Uterus (tissue), 4 donors: Measurements from ENCODE around the gene RGPD4. TPM values are rescaled to one million over a fixed set of nuclear protein-coding genes. Genes with fewer than 3 reads are reported as not detected.
"Not testable (repeated sequence)": the region's sequence is repeated elsewhere in the genome, so short reads cannot be mapped to it uniquely, and the experiment has no call there.

Source experiments
- DNase-seq, 2 donors: peaks; one replicate each; pipeline ENCODE4 v3.0.0-alpha.2; 2019 to 2020
- H3K27ac ChIP-seq, 2 donors: fragments of 200-600 bp; sonication (generic); 1 replicate in 1 of 2; 2 replicates in 1 of 2; pipeline ENCODE4 v1.5.1; 2016 to 2018
- H3K27me3 ChIP-seq, 2 donors: fragments of 200-600 bp; sonication (generic); one replicate each; pipeline ENCODE4 v1.5.1; 2018 to 2019; ENCODE audit warnings: control low read depth in 1 of 2
- H3K36me3 ChIP-seq, 2 donors: fragments of 200-600 bp; sonication (generic); one replicate each; pipeline ENCODE4 v1.5.1; 2019; ENCODE audit warnings: control low read depth in 1 of 2
- H3K4me1 ChIP-seq, 2 donors: fragments of 200-600 bp; sonication (generic); one replicate each; pipeline ENCODE4 v1.5.1; 2018 to 2019; ENCODE audit warnings: control low read depth in 1 of 2
- H3K4me3 ChIP-seq, 2 donors: fragments of 200-600 bp; sonication (generic); 1 replicate in 1 of 2; 2 replicates in 1 of 2; pipeline ENCODE4 v1.5.1; 2018 to 2019; ENCODE audit warnings: mild to moderate bottlenecking in 1 of 2
- H3K9me3 ChIP-seq, 2 donors: fragments of 200-600 bp; sonication (generic); one replicate each; pipeline ENCODE4 v1.5.1; 2019; ENCODE audit warnings: control low read depth in 1 of 2
- CTCF ChIP-seq, 4 experiments: fragments of 200-600 bp in 2 of 4; fragments of 450-650 bp in 2 of 4; sonication (generic) in 2 of 4; IDR thresholded peaks; one replicate each; pipeline ENCODE4 v1.5.1; 2016 to 2019; ENCODE audit warnings: antibody characterized with exemption in 4 of 4, mild to moderate bottlenecking in 2 of 4, moderate library complexity in 1 of 4
- POLR2A ChIP-seq, 2 donors: fragments of 450-650 bp; IDR thresholded peaks; one replicate each; pipeline ENCODE4 v1.6.1; 2016; ENCODE audit warnings: antibody characterized with exemption in 2 of 2, mild to moderate bottlenecking in 1 of 2, moderate library complexity in 1 of 2
- intact Hi-C: fragments of 100-400 bp; cut with DNase I; formaldehyde crosslinking; loops from one replicate; pipeline ENCODE4 v1.15.1; 2023; ENCODE audit warnings: low total_unique reads
- total RNA-seq, 4 donors: library from RNA; depleted of rRNA in 3 of 4; stranded (reverse); fragments of >200 nt in 3 of 4; gene quantifications; one replicate each; pipeline versions ENCODE4 v1.1.0 to v1.2.4, GENCODE V29; 2014 to 2023
- donor health status: DM: yes; HTN: yes; CAD: no.

Gene RGPD4
- total RNA-seq, result under 1 TPM in 1 of 4 donors, not detected in 3; 0.34 TPM

DNA sequence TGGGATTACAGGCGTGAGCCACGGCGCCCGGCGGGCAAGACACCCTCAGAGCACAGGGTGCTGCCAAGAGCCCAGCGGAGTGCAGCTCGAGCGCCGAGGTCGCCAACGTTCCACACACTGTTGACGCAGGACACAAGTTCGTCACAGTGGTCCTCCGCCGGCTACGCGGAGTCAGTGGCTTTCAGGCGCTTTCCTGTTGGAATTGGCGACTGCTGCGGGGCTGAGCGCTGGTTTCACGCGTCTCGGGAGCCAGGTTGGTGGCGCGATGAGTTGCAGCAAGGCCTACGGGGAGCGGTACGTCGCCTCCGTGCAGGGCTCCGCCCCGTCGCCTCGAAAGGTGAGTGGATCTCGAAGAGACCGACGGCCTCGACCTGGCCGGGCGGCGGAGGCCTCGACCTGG, at the start of gene RGPD4:
Gene RGPD4, plus strand, starts transcription at position 144 of the 400 bp plus-strand sequence. Its CDS starts 122 bp downstream, at position 266.
- H3K27me3 ChIP-seq, intact Hi-C loops, H3K9me3 ChIP-seq, H3K4me3 ChIP-seq, H3K27ac ChIP-seq, H3K36me3 ChIP-seq, DNase-seq, H3K4me1 ChIP-seq: not testable (repeated sequence)

GRCh38 chr2:107777974-107778373, 48.7 kb upstream of the RGPD4 start:
- DNase-seq, result no peak
- H3K4me1 ChIP-seq, result no peaks in the 10 kb centered on the region
- intact Hi-C loops, result no loop called here
- H3K27ac ChIP-seq, result no peak overlapping the region
- no peaks in the 10 kb centered on the region for H3K36me3 ChIP-seq
- TF ChIP-seq CTCF (IDR thresholded peaks at IDR 0.05) (no peak), POLR2A (IDR thresholded peaks at IDR 0.05) (no peak)
- no peak overlapping the region for H3K4me3 ChIP-seq
- H3K27me3 ChIP-seq, result peaks cover 0 to 4% of the 10 kb centered on the region in 2 donors
- H3K9me3 ChIP-seq, result no peaks in the 10 kb centered on the region

- no peak for DNase-seq
- intact Hi-C loops, result no loop called here
Observed at GRCh38 chr2:107785756-107786155, 40.9 kb upstream of the RGPD4 start.

GRCh38 chr2:107790837-107791236, 35.9 kb upstream of the RGPD4 start:
- Histone ChIP-seq H3K9me3 (no peaks in the 10 kb centered on the region), H3K36me3 (no peaks in the 10 kb centered on the region), H3K27me3 (no peaks in the 10 kb centered on the region), H3K4me1 (no peaks in the 10 kb centered on the region), H3K4me3 (no peak overlapping the region), H3K27ac (no peak overlapping the region)
- DNase-seq, result no peak
- intact Hi-C loops, result no loop called here
- TF ChIP-seq POLR2A (IDR thresholded peaks at IDR 0.05) (no peak), CTCF (IDR thresholded peaks at IDR 0.05) (no peak)

More at GRCh38 chr2:107785756-107786155, 40.9 kb upstream of the RGPD4 start:
- H3K27ac ChIP-seq, result no peak overlapping the region
- H3K9me3 ChIP-seq, result no peaks in the 10 kb centered on the region
- no peaks in the 10 kb centered on the region for H3K36me3 ChIP-seq
- no peaks in the 10 kb centered on the region for H3K4me1 ChIP-seq
- H3K4me3 ChIP-seq, result no peak overlapping the region
- no peaks in the 10 kb centered on the region for H3K27me3 ChIP-seq
- TF ChIP-seq CTCF (IDR thresholded peaks at IDR 0.05) (no peak), POLR2A (IDR thresholded peaks at IDR 0.05) (no peak)

- DNase-seq, result no peak
- Histone ChIP-seq H3K36me3 (no peaks in the 10 kb centered on the region), H3K4me1 (no peaks in the 10 kb centered on the region), H3K9me3 (no peaks in the 10 kb centered on the region), H3K4me3 (no peak overlapping the region), H3K27ac (no peak overlapping the region), H3K27me3 (no peaks in the 10 kb centered on the region)
- intact Hi-C loops, result no loop called here
- no peak for TF ChIP-seq CTCF (IDR thresholded peaks at IDR 0.05)
- TF ChIP-seq POLR2A (IDR thresholded peaks at IDR 0.05), result no peak
Observed at GRCh38 chr2:107801498-107801897, 25.2 kb upstream of the RGPD4 start.
